ENCODE measurements around the gene ZNF331.
"Not testable (repeated sequence)": the region's sequence is repeated elsewhere in the genome, so short reads cannot be mapped to it uniquely, and the experiment has no call there.

The ZNF331 gene

DNA sequence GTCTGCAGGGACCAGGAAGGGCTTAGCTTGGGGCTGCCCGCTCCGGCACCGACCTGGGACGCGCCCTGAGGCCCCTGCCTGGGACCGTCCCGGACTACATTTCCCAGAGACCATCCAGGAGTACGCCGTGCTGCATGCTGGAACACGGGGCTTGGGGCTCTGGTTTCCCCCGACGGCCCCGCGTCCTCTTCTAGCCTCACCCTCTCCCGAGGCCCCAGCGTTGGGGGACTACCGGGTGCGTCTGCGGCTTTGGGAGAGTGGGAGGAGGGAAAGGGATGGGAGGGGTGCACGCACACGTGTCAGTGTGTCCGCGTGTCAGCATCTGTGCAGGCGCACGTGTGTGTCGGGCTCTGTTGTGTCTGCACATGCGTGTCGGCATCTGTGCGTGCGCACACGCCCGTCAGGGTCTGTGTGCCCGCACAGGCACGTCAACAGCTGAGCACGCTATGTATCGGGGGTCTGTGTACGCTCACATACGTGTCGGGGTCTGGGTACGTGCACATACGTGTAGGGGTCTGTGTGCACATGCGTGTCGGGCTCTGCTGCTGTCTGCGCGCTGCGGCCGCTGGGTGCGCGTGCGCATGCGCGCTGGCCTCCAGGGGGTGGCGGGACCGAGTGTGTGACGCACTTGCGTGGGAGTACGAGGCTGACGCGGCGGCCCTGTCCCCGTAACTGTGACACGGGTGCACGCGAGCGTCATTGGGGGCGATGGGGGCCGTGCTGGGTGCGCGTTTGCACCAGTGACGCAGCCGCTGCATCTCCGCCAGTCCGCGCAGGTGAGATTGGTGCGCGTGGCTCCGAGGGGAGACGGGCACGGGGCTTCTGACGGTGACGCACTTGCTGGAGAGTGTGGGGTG is at the start of gene ZNF331:
Gene ZNF331, plus strand, starts transcription at position 625 of the 857 bp plus-strand sequence. CDS start 31,232 bp downstream, outside the sequence.
- peak; percentile 87 for DNase-seq

DNA sequence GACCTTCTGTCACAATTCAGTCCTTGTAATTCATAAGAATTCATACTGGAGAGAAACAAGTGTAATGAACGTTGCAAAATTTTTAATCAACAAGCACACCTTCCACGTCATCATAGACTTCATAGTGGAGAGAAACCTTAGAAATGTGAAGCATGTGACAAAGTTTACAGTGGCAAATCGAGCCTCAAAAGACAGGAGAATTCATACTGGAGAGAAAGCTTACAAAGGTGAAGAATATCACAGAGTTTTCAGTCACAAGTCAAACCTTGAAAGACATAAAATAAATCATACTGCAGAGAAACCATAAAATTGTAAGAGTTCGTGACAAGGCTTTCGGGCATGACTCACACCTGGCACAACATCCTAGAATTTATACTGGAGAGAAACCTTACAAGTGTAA is 45.8 kb upstream of the ZNF331 start:
- DNase-seq, result no peak

DNA sequence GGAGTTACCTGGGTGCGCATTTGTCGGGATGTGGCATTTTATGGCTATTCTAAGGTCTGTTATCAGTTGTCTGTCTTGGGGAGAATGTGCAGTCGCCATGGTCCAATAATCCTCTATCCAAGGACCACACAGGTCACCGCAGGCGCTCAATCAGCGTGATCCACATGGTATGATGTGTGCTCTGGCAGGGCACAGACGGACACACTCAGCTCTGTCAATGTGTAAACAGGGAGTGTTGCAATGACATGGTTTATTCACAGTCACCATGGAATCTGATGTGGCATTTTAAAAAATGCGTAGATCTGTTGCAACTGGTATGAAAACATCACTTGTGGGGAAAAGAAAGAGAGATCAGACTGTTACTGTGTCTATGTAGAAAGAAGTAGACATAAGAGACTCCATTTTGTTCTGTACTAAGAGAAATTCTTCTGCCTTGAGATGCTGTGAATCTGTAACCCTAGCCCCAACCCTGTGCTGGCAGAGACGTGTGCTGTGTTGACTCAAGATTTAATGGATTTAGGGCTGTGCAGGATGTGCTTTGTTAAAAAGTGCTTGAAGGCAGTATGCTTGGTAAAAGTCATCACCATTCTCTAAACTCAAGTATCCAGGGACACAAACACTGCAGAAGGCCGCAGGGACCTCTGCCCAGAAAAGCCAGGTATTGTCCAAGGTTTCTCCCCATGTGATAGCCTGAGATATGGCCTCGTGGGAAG is 40.5 kb upstream of the ZNF331 start:
- not testable (repeated sequence) for DNase-seq

DNA sequence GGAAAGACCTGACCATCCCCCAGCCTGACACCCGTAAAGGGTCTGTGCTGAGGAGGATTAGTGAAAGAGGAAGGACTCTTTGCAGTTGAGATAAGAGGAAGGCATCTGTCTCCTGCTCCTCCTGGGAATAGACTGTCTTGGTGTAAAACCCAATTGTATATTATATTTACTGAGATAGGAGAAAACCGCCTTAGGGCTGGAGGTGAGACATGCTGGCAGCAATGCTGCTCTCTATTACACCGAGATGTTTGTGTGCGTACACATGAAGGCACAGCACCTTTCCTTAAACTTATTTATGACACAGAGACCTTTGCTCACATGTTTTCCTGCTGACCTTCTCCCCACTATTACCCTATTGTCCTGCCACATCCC is 39.9 kb upstream of the ZNF331 start:
- DNase-seq, result not testable (repeated sequence)

DNA sequence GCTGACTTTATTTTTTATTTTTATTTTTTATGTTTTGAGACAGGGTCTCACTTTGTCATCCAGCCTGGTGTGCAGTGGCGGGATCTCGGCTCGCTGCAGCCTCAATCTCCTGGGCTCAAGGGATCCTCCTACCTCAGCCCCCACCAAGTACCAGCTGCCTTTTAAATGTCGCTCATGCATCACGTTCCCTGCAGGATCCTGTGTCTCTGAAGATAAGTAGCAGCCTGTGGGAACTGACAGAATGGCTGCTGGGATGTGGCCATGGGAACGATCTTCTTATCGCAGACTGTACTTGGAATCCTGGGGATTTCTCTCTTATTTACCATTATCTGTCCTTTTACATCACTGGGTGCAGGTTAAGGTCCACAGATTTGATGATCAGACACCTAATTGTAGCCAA is 34.8 kb upstream of the ZNF331 start:
- not testable (repeated sequence) for DNase-seq

DNA sequence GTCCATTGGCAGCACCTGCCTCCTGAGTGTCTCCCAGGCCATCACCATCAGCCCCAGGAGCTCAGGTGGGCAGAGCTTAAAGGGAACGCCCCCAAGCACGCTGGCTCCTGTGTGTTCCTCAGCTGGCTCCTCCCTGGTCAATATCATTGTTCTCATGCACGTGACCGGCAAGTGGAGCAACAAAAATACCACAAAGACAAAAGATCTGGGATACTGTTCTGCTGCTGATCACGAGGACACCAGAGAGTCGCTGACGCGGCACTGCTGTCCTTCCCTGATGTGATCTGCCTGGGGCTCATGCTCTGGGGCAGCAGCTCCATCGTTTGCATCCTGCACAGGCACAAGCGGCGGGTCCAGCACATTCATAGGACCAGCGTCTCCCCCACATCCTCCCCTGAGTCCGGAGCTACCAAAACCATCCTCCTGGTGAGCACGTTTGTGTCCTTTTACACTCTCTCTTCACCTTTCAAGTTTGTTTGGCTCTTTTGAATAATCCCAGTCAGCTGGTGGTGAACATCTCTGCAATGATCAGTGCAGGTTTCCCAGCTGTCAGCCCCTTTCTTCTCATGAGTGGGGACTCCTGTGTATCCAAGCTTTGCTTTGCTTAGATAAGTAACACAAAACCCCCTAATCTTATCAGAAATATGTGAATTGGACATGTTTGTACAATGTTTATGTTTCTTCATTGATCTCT is 34.1 kb upstream of the ZNF331 start:
- not testable (repeated sequence) for DNase-seq

DNA sequence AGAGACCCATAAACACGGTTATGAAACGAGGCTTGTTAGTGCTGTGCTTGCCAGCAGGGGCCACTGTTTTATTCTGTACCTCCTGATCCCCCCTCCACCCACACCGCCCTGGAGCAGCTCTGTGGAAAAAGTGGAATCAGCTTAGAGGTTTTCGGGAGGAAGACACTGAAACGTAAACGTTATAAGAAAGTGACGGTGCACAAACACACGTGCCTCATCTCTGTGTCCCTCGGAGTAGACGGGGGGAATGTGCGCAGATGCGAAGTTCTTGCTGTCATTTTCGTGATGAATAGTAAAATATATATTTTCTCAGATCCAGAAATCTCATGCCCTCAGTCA is 33.6 kb upstream of the ZNF331 start:
- not testable (repeated sequence) for DNase-seq

DNA sequence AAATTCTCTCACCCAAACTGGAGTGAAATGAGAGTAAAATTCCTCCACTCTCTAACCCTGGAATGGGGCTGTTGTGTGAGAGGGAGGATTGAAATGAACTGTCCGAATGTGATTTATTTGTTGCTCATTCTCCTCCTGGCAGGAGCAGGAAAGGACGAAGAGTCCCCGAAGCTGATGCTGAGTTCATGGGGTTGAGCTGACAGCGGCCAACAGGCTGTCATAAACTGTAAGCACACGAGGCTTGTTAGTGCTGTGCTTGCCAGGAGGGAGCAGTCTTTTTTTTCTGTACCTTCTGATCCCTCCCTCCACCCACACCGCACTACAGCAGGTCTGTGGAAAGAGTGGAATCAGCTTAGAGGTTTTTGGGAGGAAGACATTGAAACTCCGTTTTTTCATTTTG is 33.1 kb upstream of the ZNF331 start:
- no peak for DNase-seq

DNA sequence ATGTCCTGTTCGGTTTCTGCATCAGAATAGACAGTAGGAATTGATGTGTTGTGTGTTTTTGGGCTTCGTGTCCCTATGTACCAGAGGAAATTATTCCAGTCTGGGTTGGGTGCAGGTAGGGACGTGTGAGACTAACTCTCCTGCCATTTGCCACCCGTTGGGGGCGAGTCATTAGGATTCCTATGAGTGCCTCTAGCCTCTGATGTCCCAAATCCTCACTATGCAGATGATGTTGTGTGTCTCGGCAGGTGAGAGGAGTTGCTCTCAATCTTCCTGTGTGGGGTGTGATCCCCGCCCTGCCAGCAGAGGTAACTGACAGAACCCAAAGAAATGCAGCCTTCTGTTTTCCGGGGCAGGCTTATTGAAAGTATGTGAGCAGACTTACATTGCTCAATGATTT is 31.2 kb upstream of the ZNF331 start:
- DNase-seq, result no peak

DNA sequence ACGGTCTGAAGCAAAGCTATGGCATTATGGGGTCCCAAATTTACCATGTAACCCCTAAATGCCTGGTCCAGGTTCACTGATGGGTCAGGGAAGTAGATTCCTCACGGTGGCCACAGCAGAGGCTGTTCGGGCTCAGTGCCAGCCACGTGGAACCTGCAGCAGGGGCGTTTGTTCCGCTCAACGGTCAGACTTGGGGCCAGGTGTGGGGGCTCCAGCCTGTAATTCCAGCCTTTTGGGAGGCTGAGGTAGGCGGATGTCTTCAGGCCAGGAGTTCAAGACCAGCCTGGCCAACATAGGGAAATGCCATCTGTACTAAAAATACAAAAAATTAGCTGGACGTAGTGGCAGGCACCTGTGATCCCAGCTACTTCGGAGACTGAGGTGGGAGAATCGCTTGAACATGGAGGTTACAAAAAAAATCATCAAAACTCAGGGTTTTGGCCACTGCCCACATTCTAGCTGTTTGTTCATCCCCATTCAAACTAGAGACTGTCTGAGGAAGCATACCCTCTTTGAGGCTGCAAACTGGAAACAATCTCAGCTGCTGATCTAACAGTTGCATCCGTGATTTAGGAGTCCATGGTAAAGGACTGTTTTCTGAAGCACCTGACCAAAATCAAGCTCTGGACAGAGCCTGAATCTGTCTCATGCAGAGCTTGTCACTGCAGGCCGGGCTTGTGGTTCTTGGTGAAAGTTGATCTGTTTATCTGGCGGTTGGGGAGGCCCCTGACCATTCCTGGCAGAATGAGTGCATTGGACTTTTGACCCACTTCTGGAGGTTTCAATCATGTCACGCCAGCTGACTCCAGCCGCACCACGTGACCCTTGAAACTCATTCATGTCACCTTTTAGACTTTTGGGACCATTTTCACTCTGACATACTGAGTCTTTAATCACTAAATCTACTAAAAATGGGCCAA is 30.2 kb upstream of the ZNF331 start:
- no peak for DNase-seq

DNA sequence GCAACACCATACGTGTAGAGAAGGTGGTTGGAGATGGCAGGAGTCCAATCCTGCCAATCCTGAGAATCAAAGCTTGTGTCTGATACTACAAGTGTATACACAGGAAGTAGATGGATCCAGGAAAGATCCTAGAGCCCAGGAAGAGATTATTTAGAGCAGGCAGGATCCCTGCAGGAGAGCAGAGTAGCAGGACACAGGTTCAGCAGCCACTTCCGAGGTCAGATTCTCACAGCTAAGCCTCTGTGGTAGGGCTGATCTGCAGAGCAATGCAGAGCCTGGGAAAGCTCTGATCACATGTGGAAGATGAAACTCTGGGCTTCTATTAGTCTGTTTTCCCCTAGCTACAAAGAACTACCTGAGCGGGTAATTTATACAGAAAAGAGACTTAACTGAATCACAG is 28.5 kb upstream of the ZNF331 start:
- DNase-seq, result no peak

DNA sequence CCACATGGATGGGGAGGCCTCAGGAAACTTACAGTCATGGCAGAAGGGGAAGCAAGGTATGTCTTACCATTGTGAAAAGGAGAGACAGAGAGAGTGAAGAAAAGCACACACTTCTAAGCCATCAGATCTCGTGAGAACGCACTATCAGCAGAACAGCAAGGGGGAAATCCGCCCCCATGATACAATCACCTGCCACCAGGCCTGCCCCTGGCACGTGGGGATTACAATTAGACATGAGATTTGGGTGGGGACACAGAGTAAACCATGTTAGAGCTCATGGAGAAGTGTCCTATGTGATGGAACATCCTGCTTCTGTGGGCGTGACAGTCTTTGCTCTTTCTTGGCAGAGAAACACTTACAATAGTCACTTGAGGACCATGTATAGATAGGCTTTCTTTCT is 28.1 kb upstream of the ZNF331 start:
- DNase-seq, result no peak

DNA sequence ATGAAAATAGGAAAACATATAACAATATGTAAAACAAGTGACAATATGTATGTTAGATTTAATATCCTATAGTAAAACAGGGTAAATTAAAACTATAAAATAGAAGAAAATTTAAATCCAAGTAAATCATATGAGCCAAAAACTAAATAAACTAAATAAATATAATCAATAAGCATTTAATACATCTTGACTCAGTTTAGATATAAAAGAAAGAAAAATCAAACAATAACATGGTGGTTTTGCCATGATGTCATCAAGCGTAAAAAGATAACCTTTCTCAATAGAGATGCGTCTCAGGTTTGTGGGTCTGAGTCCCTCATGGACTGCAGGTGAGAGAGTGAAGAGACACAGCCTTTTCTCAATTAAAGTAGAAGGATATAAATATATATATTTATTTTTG is 26.6 kb upstream of the ZNF331 start:
- DNase-seq, result no peak

DNA sequence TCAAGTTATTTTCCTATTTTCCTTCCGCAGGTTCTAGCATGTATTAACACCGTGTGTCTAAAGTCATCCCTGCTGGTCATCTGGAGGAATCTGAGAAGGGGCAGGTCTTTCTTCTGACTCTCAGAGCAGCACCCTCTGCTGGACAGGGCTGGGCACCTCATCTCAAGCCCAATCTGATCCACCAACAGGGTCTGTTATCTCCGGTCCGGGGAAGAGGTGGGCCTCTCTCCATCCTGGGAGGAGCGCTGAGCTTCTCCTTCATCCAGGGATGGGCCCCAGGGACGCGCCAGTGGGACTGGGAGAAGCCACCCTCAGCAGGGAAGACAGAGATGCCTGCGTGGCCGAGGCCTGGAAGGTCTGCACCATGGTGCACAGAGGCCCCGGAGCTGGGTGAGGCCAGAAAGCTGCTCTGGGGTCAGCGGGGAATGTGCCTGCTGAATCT is 26.0 kb upstream of the ZNF331 start:
- DNase-seq, result peak; percentile 46

DNA sequence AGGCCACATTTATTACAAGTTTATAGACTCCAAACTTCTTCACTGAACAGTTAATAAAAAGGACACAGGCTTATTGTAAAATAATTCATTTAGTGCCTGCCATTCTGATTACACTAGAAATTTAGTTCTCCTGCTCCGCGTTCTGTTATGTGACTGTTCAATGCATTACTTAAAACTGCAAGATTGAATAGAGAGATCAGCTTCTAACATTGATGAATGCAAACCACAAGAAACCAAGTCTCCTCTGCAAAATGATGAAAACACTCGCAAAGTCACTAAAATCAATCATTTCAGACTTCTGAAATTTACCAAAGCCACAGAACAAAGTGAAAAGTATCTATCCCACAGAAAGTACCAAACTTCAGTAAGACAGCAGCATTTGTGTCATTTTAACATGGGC is 22.9 kb upstream of the ZNF331 start:
- DNase-seq, result not testable (repeated sequence)

DNA sequence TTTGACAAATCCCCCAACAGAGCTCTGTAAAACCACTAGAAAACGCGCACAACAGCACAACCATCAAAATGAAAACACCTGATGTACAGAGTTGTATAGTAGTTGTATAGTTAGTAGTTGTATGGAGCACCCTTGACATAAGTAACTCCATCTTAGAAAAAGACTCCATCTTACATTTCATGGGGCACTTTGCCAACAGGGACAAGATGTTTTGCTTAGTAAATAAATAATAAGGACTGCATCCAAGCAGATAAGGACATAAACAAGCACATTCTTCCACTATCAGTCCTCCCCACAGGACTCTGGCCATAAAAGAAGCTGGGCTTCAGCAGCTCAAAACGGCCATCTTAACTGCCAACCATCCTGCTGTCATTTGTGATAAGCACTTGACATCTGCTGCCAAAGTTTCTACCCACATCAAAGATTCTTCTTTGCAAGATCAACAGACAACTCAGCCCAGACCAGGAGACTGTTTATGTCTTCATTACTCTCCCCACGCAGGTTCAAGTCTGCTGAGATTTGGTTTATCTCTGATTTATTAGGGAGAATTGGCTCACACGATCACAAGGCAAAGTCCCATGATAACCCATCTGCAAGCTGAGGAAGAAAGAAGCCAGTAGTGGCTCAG is 20.7 kb upstream of the ZNF331 start:
- no peak for DNase-seq

DNA sequence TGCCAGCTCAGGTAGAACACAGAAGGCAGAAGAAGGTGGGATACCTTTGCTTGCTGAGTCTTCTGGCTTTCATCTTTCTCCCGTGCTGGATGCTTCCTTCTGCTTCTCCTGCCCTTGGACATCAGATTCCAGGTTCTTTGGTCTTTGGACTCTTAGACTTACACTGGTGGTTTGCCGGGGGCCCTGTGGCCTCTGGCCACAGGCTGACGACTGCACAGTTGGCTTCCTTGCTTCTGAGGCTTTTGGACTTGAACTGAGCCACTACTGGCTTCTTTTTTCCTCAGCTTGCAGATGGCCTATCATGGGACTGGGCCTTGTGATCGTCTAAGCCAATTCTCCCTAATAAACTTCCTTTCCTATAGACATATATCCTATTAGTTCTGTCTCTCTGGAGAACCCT is 19.8 kb upstream of the ZNF331 start:
- DNase-seq, result no peak

DNA sequence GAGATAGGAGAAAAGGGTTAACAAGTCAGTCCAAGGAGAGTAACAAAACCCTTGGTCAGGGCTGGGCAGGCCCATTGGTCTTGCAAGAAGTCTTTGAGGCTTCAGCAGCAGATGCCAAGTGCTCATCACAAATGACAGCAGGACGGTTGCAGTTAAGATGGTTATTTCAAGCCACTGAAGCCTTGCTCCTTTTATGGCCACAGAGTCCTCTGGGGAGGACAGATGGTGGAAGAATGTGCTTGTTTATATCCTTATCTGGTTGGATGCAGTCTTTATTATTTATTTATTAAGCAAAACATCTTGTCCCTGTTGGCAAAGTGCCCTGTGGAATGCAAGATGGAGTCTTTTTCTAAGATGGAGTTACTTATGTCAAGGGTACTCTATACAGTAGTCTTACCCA is 19.2 kb upstream of the ZNF331 start:
- DNase-seq, result no peak

DNA sequence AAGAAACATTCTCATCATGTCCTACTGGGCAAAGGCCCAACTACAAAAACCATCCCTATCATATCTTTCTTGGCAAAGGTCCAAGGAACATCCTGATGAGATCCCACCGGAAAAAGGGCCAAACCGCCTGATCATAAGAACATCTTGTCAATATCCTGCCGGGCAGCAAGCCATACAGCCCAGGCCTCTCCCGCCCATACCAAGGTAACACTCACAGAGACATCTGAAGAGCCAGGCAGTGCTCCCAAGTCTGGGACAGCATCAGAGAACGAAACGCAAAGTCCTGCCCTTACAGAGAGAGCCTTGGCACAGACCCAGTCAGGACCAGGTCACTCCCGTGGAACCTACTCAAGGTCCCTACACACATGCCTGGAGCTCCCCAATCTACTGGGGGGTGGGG is 18.5 kb upstream of the ZNF331 start:
- peak; percentile 34 for DNase-seq

DNA sequence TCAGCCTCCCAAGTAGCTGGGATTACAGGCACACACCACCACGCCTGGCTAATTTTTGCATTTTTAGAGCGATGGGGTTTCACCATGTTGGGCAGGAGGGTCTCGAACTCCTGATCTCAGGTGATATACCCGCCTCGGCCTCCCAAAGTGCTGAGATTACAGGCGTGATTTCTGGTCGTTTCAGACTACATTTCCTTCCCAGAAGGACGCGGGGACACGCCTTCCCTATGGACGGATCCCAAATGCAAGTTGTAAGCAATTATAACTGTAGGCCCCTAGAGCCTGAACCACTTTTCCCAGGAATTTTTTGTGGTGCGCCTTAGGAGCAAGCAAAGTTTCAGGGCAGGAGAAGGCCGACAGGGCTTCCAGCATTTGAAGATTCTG is 17.8 kb upstream of the ZNF331 start:
- no peak for DNase-seq

DNA sequence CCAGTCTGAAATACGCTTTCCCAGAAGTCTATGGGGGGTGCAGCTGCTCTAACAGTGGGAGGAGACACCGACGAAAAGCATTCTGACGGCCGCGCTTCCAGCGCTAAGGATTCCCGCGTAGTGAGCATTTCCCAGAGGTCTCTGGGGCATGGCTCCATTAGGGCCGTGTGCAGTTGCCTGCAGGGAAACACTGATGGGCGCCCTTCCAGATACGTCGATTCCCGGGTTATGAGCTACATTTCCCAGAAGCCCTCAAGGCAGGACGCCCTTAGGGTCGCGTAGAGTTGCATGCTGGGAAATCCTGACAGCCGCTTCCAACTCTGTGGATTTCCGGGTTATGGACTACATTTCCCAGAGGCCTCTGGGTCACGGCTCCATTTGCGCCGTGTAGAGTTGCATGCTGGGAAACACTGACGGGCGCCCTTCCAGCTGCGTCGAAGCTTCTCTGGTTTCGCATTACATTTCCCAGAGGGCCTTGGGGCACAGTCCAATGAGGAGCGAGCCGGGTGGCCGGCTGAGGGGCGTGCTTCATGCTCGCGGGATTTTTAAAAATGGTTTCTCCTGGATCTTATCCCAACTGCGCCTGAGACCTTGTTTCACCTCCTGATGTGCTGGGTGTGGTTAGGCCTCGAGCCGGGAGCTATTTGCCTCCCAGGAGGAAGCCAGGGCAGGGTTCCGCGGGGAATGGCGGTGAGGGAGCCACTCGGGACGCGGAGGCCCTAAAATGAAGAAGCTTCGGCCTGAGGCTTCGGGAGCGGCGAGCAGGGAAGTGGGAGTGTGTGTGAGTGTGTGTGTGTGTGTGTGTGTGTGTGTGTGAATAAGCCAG is 17.2 kb upstream of the ZNF331 start:
- peak; percentile 99 for DNase-seq

Data from left hindlimb (tissue), 1 donor.